ENCODE results near the gene SERPINC1.
"Not testable (repeated sequence)": the region's sequence is repeated elsewhere in the genome, so short reads cannot be mapped to it uniquely, and the experiment has no call there.

The SERPINC1 gene

GRCh38 chr1:173917149-173917548 is at the start of gene SERPINC1:
SERPINC1 (minus strand) TSS chr1:173917327; CDS start chr1:173917259, 68 bp downstream.
- DNase-seq (ENCODE audit: low read depth in 2 of 2): no peak

DNA sequence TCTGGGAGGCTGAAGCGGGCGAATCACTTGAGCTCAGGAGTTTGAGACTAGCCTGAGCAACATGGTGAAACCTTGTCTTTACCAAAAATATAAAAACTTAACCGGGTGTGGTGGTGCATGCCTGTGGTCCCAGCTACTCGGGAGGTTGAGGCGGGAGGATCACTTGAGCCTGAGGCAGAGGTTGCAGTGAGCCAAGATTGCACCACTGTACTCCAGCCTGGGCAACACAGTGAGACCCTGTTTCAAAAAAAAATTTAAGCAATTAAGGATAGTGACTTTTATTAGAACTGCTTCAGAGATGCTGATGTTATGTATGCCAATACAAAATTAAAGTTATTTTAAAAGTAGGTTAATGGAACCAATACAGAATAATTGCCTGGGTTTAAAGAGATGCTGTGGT is 48.8 kb upstream of the SERPINC1 start:
- DNase-seq (ENCODE audit: low read depth in 2 of 2): not testable (repeated sequence)

DNA sequence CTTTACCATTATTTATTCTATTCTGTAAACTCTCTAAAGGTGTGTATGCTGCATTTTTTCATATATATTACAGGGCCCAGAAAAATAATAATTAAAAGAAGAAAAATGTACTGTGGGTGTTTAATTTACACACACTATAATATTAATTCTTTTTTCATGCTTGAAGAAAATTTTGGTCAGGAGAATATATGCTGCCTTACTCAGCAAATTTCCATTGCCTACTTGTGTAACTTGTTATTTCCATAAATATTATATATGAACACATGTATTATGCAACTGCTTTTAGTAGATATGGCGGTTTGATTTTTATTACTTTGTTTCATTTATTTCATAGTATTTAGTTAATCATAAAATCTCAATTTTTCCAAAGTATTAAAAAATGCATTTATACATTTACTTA is 46.4 kb upstream of the SERPINC1 start:
- DNase-seq (ENCODE audit: low read depth in 2 of 2): no peak

GRCh38 chr1:173960625-173961024 is 43.5 kb upstream of the SERPINC1 start:
- no peak for DNase-seq (ENCODE audit: low read depth in 2 of 2)

GRCh38 chr1:173954179-173954578 is 37.1 kb upstream of the SERPINC1 start:
- DNase-seq (ENCODE audit: low read depth in 2 of 2): no peak

GRCh38 chr1:173948594-173948993 is 31.5 kb upstream of the SERPINC1 start:
- no peak for DNase-seq (ENCODE audit: low read depth in 2 of 2)

DNA sequence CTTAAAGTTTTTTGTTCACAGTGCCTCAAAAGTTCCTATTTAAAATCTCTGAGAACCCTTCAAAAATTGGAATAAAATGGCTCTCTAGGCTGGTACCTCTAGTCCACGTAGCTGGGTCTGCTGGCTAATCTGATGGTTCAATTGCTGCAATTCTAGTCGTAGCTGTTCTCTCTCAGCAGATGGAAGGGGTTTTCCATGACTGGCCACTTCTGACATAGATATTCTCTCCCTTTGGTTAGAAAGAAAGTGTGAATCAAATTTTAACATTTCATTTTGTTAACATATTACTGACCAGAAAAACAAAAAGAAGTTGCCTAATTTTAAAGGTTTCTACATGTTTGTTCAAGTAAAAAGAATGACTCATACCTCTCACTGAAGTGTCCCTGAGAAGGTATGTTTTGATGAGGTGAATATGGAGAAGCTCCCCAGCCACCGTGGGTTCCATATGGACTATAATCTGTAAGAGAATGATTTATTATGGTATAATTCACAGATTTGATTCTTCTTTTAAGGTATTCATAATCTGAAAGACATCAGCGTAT is 29.3 kb upstream of the SERPINC1 start:
- no peak for DNase-seq (ENCODE audit: low read depth in 2 of 2)

DNA sequence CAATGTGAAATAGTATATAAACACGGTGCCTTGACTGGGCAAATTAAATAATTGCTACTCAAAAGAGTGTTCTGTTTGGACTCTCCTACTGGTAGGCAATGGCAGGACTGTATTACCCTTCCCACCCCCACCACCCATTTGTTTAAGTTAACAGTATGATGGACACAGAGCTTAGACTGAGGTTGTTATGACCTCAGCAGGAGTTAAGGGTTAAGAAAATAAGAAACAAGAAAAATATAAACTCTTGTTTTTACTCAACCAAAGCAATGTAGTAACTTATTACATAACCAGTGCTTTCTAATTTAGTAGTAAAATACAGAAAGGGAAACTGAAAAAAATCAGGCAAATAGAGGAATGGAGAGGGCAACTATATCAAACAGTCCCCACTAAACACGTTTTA is 19.9 kb upstream of the SERPINC1 start:
- DNase-seq (ENCODE audit: low read depth in 2 of 2): no peak

GRCh38 chr1:173934440-173934839 is 17.3 kb upstream of the SERPINC1 start:
- DNase-seq (ENCODE audit: low read depth in 2 of 2): no peak

DNA sequence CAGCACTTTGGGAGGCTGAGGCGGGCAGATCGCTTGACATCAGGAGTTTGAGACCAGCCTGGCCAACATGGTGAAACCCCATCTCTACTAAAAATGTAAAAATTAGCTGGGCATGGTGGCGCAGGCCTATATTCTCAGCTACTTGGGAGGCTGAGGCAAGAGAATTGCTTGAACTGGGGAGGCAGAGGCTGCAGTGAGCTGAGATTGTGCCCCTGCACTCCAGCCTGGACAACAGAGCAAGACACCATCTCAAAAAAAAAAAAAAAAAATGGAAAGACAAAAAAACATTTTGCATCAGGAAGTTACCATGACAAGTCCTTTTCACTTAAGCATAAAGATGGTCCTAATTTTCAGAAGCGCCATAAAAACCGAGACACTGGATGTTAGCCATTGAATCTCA is 13.4 kb upstream of the SERPINC1 start:
- not testable (repeated sequence) for DNase-seq (ENCODE audit: low read depth in 2 of 2)

GRCh38 chr1:173925306-173926242 is 8.4 kb upstream of the SERPINC1 start:
- DNase-seq (ENCODE audit: low read depth in 2 of 2): no peak

GRCh38 chr1:173920861-173921260 is 3.7 kb upstream of the SERPINC1 start:
- no peak for DNase-seq (ENCODE audit: low read depth in 2 of 2)

GRCh38 chr1:173917635-173918493 is 737 bp upstream of the SERPINC1 start:
- no peak for DNase-seq (ENCODE audit: low read depth in 2 of 2)

GRCh38 chr1:173916667-173917066 is 460 bp downstream of the SERPINC1 start:
- no peak for DNase-seq (ENCODE audit: low read depth in 2 of 2)

DNA sequence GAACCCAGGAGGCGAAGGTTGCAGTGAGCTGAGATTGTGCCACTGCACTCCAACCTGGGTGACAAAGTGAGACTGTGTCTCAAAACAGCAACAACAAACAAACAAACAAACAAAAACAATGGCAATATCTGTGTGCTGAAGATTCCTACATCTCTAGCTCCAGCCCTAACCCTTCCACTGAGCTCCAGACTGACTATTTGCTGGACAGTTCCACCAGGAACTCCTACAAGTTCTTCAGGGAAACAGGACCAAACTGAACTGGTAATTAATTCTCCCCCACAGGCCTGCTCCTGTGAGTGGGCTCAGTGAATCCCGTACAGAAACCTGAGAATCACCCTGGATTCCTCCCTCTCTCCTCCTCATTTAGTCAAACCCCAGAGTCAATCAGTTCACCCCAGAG is 1.5 kb downstream of the SERPINC1 start:
- no peak for DNase-seq (ENCODE audit: low read depth in 2 of 2)

- DNase-seq (ENCODE audit: low read depth in 2 of 2): no peak
Observed at GRCh38 chr1:173914366-173914871, 2.7 kb downstream of the SERPINC1 start.

DNA sequence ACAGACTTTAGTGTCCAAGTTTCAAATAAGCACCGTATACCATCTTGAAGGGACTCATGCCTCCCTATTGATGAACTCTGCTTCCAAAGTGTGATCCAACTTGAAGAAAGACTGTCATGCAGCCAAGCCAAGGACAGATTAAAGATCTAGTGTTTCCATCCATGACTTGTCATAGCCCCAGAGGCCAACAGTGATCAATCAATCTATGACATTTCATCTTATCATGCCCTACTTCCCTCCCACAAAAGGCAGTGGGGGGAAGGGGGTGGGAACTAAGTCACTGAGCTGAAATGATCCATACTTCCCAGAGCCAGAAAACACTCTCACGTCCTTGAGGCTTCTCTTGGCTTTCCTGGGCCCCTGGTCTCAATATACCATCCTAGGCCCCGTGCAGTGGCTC is 4.0 kb downstream of the SERPINC1 start:
- DNase-seq (ENCODE audit: low read depth in 2 of 2): no peak

DNA sequence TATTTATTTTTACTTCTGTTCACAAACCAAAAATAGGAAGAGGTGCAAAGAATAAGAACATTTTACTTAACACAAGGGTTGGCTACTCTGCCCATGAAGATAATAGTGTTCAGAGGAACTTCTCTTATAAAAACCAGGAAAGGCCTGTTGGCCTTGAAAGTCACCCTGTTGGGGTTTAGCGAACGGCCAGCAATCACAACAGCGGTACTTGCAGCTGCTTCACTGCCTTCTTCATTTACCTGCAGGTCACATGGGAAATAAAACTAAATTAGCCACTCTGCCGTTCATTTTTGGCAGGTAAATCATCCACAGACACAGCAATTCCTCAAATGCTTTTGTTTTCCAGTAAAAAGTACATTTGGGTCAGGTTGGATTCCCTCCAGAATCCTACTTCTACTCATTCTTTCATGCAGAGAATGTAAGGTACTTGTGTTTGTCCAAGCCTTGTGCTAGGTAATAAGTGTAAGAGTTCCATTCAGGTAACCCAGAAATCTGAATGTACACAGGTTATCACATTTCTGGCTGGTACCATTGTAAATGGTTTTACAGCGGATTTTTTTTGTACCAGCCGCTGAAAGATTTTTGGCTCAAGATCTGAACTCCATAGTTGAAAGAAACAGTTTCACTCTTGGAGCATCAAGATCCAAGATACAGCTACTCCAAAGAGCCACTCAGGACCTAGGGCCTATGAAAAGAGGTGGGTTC is 13.1 kb downstream of the SERPINC1 start:
- DNase-seq (ENCODE audit: low read depth in 2 of 2): no peak

- no peak for DNase-seq (ENCODE audit: low read depth in 2 of 2)
Observed at GRCh38 chr1:173900992-173901391, 16.1 kb downstream of the SERPINC1 start.

DNA sequence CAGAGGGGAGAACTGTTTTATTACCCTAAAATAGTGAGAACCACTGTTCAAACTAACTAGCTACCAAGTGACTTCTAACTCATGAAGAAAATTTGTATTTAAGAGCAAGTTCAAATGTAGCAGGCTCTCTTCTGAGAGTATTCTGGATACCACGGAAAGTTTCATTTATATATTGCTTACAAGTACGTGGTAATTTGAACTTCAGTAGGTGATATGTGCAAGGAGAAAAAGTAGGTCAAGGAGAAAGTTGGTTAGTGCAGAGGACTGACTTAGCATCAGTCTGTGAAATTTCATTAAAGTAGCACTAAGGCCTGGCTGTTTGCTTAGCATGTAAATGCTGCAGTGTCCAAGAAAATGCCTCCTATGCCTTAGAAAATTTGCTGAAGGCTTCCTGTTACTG is 16.7 kb downstream of the SERPINC1 start:
- DNase-seq (ENCODE audit: low read depth in 2 of 2): no peak

DNA sequence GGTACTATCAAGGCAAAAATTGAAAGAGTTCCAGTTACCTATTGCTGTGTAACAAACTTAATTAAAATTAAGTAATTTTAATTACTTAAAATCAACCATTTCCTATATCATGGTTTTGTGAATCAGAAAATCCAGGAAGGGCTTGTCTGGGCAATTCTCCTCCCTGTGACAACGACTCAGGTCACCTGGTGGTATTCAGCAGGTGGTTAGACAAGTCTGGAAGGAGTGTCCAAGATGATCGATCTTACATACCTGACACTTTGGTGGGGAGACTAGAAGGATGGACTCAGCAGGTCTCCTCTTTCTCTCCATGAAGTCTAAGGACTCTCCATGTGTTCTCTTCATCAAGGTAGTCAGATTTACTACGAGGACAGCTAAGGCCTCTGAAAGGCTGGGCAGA is 22.9 kb downstream of the SERPINC1 start:
- no peak for DNase-seq (ENCODE audit: low read depth in 2 of 2)

GRCh38 chr1:173893611-173894010 is 23.5 kb downstream of the SERPINC1 start:
- DNase-seq (ENCODE audit: low read depth in 2 of 2): no peak
